IPS-20b (cell line): ENCODE data around the gene OMP.

Experiments used
- H3K27ac ChIP-seq: one replicate; pipeline ENCODE4 v1.5.1; 2013; ENCODE audit warnings: low read length
- H3K27me3 ChIP-seq: 2 replicates; pipeline ENCODE4 v1.6.1; 2013; ENCODE audit warnings: mild to moderate bottlenecking, low read length, inconsistent platforms; ENCODE audit not compliant: insufficient read depth
- H3K36me3 ChIP-seq: 2 replicates; pipeline ENCODE4 v1.6.1; 2013; ENCODE audit warnings: low read depth, mild to moderate bottlenecking, inconsistent platforms, low read length, moderate library complexity; ENCODE audit not compliant: insufficient read depth
- H3K4me1 ChIP-seq: 2 replicates; pipeline ENCODE4 v1.6.1; 2013; ENCODE audit warnings: mild to moderate bottlenecking, control low read depth, inconsistent platforms, low read length, moderate library complexity; ENCODE audit not compliant: insufficient read depth
- H3K4me3 ChIP-seq: 2 replicates; pipeline ENCODE4 v1.5.1; 2013; ENCODE audit warnings: mild to moderate bottlenecking, low read length, inconsistent platforms
- H3K9ac ChIP-seq: 2 replicates; pipeline ENCODE4 v1.6.1; 2013; ENCODE audit warnings: low read depth, mild to moderate bottlenecking, inconsistent platforms, low read length, moderate library complexity
- H3K9me3 ChIP-seq: 2 replicates; pipeline ENCODE4 v1.6.1; 2013; ENCODE audit warnings: mild to moderate bottlenecking, low read depth, low read length, inconsistent platforms; ENCODE audit not compliant: insufficient read depth

The OMP gene

DNA sequence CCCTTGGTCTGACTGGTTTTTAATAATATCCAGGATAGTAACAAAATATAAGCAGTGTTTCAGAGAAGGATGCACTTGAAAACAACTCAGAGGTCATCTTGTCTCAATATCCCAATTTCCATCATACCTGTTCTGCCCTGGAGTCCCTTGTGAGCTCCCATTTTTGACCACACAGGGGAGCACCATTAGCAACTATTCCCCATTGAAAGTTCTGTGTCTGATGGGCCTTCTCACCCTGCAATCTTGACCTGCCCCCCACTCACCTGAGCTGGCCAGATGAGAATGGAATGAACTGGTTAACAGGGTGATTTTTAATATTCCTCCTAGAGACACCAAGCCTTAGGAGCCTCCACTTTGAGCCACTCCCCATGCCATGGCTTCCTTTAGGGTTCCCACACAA is 39.7 kb upstream of the OMP start:
- H3K9me3 ChIP-seq, result no peaks in the 10 kb centered on the region
- peaks cover 3% of the 10 kb centered on the region; the same call in 1 of the 2 replicates for H3K4me1 ChIP-seq
- no peaks in the 10 kb centered on the region for H3K36me3 ChIP-seq
- H3K27ac ChIP-seq, result no peak overlapping the region
- H3K4me3 ChIP-seq, result no peak overlapping the region
- no peak overlapping the region for H3K9ac ChIP-seq
- H3K27me3 ChIP-seq, result peaks cover 24% of the 10 kb centered on the region

DNA sequence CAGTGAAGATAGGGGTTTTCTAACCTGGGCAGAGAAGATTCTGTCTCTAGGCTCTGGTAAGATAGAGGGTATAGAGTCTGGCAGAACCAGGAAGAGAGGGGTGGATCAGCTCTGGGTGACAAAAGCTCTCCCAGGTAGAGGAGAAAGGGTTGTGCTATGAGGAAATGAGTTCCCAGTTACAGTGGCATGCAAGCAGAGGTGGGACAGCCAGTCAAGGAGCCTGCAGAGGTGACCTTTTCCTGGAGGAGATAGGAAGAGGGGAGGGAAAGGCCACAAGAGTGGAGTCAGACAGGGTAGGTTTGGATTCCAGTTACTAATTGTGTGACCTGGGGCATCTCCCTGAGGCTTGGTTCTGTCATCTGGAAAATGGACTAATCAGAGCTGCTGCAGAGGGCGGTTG is 39.2 kb upstream of the OMP start:
- peaks cover 3% of the 10 kb centered on the region; the same call in 1 of the 2 replicates for H3K4me1 ChIP-seq
- H3K27me3 ChIP-seq, result peaks cover 28% of the 10 kb centered on the region
- no peaks in the 10 kb centered on the region for H3K36me3 ChIP-seq
- no peak overlapping the region for H3K9ac ChIP-seq
- H3K9me3 ChIP-seq, result no peaks in the 10 kb centered on the region
- H3K27ac ChIP-seq, result no peak overlapping the region
- no peak overlapping the region for H3K4me3 ChIP-seq

DNA sequence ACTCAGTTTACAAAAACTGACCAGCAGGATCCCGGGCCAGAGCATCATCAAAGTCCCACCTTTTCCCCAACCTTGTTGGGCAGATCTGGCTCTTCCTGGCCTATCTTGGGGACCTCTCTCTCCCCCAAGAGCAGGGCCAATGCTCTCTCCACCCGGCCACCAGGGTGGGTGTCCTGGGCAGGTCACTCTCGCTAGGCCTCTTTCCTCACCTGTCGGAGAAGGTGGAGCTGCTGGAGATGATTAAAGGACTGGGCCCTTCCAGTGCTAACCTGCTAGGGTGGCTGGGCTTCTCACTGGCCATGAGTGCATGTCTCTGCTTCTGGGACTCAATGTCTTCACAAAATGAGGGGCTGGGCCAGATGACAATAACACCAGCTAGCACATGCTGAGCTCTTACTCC is 38.8 kb upstream of the OMP start:
- no peak overlapping the region for H3K9ac ChIP-seq
- H3K27me3 ChIP-seq, result peaks cover 28% of the 10 kb centered on the region
- no peak overlapping the region for H3K4me3 ChIP-seq
- H3K36me3 ChIP-seq, result no peaks in the 10 kb centered on the region
- peaks cover 3% of the 10 kb centered on the region; the same call in 1 of the 2 replicates for H3K4me1 ChIP-seq
- H3K27ac ChIP-seq, result no peak overlapping the region
- H3K9me3 ChIP-seq, result no peaks in the 10 kb centered on the region

DNA sequence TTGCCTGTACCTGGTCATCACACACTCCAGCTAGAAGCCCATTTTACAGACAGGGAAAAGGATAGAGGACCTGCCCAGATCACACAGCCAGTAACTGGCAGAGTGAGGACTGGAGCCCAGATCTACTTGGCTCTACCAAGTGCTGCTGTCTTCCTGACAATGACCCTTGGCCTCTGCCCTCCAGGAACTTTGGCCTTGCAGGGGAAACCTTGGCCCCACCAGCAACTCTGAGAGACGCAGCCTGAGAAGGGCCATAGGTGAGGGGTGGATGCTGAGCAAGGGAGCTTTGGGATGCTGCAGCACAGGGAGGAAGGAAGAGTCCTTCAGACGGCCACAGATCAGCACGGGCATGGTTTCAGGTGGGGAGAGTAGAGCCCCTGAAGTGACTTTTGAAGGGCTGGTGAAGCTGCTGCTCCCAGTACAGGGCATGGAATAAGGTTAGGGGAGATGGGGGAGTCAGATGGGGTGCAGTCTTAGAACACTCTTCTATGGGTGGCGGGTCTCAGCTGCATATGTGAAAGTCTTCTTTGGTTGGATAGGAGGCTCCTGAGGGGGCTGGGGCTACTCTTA is 37.9 kb upstream of the OMP start:
- Histone ChIP-seq H3K9me3 (no peaks in the 10 kb centered on the region), H3K9ac (no peak overlapping the region), H3K4me3 (no peak overlapping the region), H3K27ac (no peak overlapping the region), H3K36me3 (no peaks in the 10 kb centered on the region), H3K4me1 (peaks cover 3% of the 10 kb centered on the region; the same call in 1 of the 2 replicates), H3K27me3 (peaks cover 28% of the 10 kb centered on the region)

DNA sequence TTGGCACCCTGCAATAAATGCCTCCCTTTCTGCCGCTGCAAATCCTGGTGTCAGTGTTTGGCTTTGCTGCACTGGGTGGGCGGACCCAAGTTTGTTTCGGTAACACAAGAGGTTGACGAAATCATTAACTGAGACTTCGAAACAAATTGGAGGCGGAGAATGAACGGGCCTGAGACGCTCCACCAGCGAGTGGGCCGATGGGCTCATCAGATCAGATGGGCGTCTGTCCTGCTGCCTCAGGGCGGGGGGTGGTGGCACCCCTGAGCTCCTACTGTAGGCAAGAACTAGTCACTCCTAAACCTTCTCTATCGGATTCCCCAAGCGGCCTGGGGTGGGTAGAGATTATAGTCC is 36.8 kb upstream of the OMP start:
- Histone ChIP-seq H3K27me3 (peaks cover 28% of the 10 kb centered on the region), H3K27ac (no peak overlapping the region), H3K36me3 (no peaks in the 10 kb centered on the region), H3K4me3 (peak overlapping the region; percentile 78), H3K9ac (peak overlapping the region; percentile 65; the same call in 1 of the 2 replicates), H3K9me3 (no peaks in the 10 kb centered on the region), H3K4me1 (peaks cover 3% of the 10 kb centered on the region; the same call in 1 of the 2 replicates)

DNA sequence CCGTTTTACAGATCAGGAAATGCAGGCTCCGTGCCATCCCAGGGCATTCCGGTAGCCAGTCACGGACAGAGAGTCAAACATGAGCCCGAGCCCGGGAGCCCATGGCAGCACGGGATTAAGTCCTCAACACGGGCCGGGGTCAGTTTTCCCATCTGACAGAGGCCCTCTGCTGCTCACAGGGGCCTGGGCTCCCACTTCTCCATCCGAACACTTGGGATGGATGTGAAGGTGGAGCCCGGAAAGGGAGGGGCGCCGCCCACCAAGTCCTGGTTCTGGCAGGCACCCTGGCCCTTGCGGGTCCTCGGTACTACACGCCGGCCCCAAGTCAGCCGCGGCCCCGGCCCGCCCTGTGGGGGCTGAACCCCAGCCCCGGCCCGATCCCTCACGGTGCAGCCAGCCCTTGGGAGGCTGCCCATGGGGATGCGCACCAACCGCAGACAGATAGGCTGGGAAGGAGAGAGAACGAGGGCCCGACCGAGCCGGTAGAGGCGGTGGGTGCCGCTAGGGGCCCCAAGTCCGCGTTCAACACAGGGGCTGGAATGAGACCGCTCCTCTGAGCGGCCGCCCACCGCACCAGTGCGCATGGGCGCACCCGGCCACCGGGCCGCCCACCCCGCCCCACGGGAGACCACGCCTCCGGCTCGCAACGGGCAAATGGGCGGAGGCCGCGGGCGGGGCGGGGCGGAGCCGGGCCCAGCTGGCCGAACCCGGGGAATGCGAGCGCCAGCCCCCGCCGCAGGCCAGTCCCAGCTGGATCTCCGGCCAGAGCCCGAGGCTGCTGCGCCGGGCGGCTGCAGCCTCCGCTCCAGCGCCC is 36.2 kb upstream of the OMP start, which contains the start of gene CAPN5:
TSS of gene CAPN5 (plus strand) at position 743 of the 814 bp plus-strand sequence. CDS start 17,916 bp downstream, outside the sequence.
- H3K9ac ChIP-seq, result peak within 1 kb of the TSS; percentile 65; the same call in 1 of the 2 replicates
- H3K27ac ChIP-seq, result no peak within 1 kb of the TSS
- H3K36me3 ChIP-seq, result no peaks in the 10 kb centered on the region
- H3K4me3 ChIP-seq, result peak within 1 kb of the TSS; percentile 78
- H3K9me3 ChIP-seq, result no peaks in the 10 kb centered on the region
- peaks cover 3% of the 10 kb centered on the region; the same call in 1 of the 2 replicates for H3K4me1 ChIP-seq
- H3K27me3 ChIP-seq, result peaks cover 28% of the 10 kb centered on the region

DNA sequence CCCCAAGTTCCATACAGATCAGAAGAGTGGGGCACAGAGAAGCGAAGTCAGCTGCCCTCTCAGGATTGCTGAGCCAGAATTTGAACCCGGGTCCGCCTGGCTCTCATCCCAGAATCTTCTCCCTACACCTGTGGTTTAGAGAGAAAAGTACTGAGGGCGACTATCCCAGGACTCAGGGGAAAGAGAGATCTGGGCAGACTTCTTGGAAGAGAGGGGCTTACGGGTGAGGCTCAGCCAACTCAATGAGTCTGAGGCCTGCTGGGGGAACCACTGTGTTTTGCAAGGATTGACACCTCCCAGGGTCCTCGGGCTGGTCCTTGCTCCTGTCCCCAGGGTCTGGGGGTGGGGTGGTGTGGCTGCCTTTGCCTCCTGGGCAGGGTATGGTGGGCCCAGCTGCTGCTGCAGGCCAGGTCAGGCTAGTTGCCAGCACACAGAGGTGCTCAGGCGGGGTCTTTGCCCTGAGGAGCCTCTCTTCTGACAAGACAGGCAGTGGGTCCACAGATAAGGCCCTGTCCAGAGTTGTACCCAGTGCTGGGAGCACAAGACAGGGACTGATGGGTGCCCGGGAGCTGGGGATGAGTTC is 34.7 kb upstream of the OMP start:
- peaks cover 28% of the 10 kb centered on the region for H3K27me3 ChIP-seq
- H3K36me3 ChIP-seq, result no peaks in the 10 kb centered on the region
- H3K27ac ChIP-seq, result no peak overlapping the region
- H3K9me3 ChIP-seq, result no peaks in the 10 kb centered on the region
- no peak overlapping the region; the same call in 1 of the 2 replicates for H3K9ac ChIP-seq
- peak overlapping the region; percentile 78 for H3K4me3 ChIP-seq
- H3K4me1 ChIP-seq, result peaks cover 3% of the 10 kb centered on the region; the same call in 1 of the 2 replicates

DNA sequence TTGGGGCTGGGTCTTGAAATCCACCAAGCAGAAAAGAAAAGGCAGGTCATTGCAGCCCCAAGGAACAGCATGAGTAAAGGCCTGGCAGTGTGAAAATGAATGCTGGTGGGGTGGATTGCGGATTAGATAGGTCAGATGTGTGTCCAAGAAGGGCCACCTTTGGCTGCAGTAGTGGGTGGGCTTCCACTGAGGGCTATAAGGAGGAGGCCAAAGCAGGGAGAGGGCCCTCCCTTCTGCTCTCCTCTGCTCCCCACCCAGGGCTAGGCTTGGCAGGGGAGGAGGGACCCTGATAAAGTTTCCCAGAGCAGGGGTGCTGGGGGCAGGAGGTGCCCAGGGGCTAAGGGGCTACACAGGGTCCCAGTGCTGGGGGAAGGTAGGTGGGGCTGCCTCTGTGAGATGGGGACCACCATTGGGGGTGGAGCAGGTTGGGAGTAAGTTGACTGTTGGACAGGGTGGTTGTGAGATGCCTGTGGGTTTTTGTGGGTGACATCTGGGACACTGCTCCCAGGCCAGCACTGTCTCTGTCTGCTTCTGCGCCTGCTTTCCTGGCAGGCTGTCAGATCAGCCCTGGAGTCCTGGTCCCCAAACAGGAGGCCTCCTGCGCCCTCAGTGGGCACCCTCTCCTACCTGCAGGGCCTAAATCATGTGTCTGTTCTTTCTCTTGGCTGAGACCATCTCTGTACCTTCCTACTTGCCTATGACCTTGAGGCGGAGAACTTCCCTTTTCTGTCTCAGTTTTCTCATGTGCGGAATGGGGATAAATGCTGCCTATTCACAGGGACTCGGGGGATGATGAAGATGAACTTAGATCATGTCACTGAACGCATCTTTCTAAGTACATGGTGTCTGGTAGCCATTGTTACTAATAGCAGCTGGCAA is 33.9 kb upstream of the OMP start:
- Histone ChIP-seq H3K27ac (no peak overlapping the region), H3K4me1 (peaks cover 3% of the 10 kb centered on the region; the same call in 1 of the 2 replicates), H3K27me3 (peaks cover 28% of the 10 kb centered on the region), H3K4me3 (no peak overlapping the region), H3K9ac (no peak overlapping the region), H3K9me3 (no peaks in the 10 kb centered on the region), H3K36me3 (no peaks in the 10 kb centered on the region)

DNA sequence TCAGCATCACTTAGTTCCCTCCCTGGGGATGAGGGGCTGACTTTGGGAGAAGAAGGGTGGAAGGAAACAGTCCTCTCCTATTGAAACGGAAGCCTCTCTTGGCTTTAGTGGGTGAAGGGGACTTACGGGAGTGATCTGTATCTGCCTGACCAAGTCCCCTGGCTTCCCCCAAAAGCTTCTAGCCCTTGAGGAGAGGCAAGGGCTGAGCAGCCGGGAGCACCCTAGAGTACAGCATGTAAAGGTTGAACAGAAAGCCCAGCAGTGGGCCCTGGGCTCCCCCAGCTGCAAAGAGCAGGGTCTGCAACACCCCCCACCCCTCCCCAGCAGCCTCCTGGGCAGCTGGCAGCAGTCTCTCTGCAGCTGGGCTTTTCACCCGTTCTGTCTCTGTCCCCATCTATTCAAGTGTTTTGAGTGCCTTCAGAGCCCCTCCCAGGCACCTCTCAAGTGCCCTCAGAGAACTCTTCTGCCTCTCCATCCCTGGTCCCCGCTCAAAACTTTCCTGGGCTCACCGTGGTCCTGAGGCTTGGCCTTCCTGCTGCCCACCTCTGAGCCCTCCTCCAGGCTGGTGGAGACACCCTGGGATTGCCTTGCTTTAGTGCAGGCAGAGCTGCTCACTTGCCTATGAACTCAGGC is 33.2 kb upstream of the OMP start:
- Histone ChIP-seq H3K27me3 (peaks cover 22% of the 10 kb centered on the region), H3K4me3 (no peak overlapping the region), H3K9me3 (no peaks in the 10 kb centered on the region), H3K4me1 (peaks cover 3% of the 10 kb centered on the region; the same call in 1 of the 2 replicates), H3K27ac (no peak overlapping the region), H3K36me3 (no peaks in the 10 kb centered on the region), H3K9ac (no peak overlapping the region)

DNA sequence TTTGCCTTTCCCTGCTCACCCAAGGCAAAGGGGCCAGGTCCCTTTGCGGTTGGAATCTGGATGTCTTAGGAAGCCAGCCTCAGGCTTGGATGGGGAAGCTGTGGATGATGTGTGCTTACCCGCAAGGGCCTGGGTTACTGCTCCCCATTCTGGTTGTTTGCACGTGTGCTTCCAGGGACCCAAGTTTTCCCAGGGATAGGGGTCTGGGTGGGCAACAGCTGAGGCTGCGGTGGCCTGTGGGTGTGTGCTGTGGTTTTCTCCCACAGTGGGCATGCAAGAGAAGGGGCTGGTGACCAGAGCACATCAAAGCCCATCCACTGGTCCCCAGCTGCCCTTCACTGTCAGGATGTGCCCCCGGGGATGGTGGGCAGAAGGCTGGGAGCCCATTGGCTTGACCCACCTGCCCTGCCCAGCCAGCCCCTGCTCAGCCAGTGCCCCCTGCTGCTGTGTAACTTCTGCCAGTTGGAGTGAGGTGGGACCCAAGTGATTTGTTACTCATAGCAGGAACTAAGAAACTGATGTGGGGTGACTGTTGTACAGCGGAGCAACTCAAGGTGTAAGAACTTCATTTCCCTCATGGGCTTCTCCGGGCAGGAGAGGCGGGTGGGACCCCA is 32.6 kb upstream of the OMP start:
- H3K9ac ChIP-seq, result no peak overlapping the region
- H3K27me3 ChIP-seq, result peaks cover 15% of the 10 kb centered on the region
- H3K4me3 ChIP-seq, result no peak overlapping the region
- H3K4me1 ChIP-seq, result peaks cover 3% of the 10 kb centered on the region; the same call in 1 of the 2 replicates
- no peaks in the 10 kb centered on the region for H3K9me3 ChIP-seq
- H3K36me3 ChIP-seq, result no peaks in the 10 kb centered on the region
- H3K27ac ChIP-seq, result no peak overlapping the region
